Sigmoid colon (tissue), 3 donors: ENCODE data around the gene RPL13A.

Experiments
- POLR2A ChIP-seq, 2 donors: fragments of 450-650 bp; IDR thresholded peaks; one replicate each; pipeline ENCODE4 v1.6.1; 2016; ENCODE audit warnings: antibody characterized with exemption in 2 of 2, mild to moderate bottlenecking in 2 of 2, moderate library complexity in 2 of 2
- TF ChIP-seq, protein P1 (sequence below), 4 experiments: fragments of 450-650 bp in 3 of 4; fragments of 200-600 bp in 1 of 4; IDR thresholded peaks; one replicate each; pipeline ENCODE4 v1.5.1; 2016 to 2019; ENCODE audit warnings: antibody characterized with exemption in 4 of 4, mild to moderate bottlenecking in 3 of 4, moderate library complexity in 2 of 4

DNA sequence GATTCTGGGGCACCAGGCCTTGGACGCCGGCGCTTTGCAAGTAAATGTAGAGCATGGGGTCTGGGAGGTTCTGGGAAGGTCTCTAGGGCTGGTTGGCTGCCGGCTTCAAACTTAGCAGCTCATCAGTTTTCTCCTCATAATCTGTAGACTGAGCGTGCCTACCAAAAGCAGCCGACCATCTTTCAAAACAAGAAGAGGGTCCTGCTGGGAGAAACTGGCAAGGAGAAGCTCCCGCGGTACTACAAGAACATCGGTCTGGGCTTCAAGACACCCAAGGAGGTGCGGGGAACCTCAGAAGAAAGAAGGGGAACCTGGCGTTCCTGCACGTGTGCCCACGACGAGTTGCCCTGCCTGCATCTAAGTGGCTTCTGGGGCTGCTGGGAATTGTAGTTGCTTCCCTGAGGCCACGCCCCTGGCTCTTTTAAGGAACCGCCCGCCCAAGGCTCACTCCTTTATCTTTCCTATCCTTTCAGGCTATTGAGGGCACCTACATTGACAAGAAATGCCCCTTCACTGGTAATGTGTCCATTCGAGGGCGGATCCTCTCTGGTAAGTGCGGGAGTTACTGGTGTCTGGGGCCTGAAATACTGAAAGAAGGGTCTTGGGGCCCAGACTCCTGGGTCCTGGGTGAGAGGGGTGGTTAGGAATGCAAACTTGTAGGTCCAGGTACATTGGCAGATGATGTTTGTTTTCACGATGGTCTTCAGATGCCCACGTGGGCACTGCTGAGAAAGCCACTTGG, 9.8 kb downstream of the RPL13A start:
- TF ChIP-seq, protein P1, sequence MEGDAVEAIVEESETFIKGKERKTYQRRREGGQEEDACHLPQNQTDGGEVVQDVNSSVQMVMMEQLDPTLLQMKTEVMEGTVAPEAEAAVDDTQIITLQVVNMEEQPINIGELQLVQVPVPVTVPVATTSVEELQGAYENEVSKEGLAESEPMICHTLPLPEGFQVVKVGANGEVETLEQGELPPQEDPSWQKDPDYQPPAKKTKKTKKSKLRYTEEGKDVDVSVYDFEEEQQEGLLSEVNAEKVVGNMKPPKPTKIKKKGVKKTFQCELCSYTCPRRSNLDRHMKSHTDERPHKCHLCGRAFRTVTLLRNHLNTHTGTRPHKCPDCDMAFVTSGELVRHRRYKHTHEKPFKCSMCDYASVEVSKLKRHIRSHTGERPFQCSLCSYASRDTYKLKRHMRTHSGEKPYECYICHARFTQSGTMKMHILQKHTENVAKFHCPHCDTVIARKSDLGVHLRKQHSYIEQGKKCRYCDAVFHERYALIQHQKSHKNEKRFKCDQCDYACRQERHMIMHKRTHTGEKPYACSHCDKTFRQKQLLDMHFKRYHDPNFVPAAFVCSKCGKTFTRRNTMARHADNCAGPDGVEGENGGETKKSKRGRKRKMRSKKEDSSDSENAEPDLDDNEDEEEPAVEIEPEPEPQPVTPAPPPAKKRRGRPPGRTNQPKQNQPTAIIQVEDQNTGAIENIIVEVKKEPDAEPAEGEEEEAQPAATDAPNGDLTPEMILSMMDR (IDR thresholded peaks at IDR 0.05), result no peak
- TF ChIP-seq POLR2A (IDR thresholded peaks at IDR 0.05), result no peak
